Measurements from ENCODE around the gene PGAP2. TPM values are rescaled to one million over a fixed set of nuclear protein-coding genes. Genes with fewer than 3 reads are reported as not detected.

Gene PGAP2
- total and polyA plus RNA-seq, 10 of the 15 experiments (the other 5 are each of a cell fraction or from before 2014, with no cell fraction given) = 12.3 to 37.4 (median 31.9) TPM

DNA sequence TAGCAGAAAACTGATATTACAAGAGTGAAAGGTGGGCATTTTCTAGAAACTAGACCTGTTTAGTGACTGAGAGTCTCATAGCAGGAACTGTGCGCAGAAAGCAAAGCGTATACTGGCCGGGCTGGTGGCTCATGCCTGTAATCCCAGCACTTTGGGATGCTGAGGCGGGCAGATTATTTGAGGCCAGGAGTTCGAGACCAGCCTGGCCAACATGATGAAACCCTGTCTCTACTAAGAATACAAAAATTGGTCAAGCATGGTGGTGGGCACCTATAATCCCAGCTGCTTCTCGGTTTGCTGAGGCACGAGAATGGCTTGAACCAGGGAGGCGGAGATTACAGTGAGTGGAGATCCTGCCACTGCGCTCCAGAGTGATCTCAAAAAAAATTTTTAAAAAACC is 9.2 kb upstream of the PGAP2 start:
- no peak for DNase-seq (ENCODE audit: low read depth, low spot score)
- intact Hi-C loops (cut with micrococcal nuclease; ENCODE audit: unreplicated experiment) = no loop called here
- no peak overlapping the region for H3K4me2 ChIP-seq (ENCODE audit: control insufficient read depth, insufficient read depth)
- 82% methylated on average over 9 of the region's 9 CpGs for WGBS (ENCODE audit: insufficient coverage, insufficient replicate concordance, low lambda C conversion rate, missing lambda C conversion rate)
- no TSS peak for BruUV-seq (replicated peaks)
- SMC1A ChIA-PET (ENCODE audit: uncharacterized antibody, unreplicated experiment) = interaction anchor here (1.1 to 2.1 kb wide), 3 partner anchors 11 to 42 kb away, joined by 3 to 11 read pairs (median 6); partner anchors contain the start of gene RHOG
- FAIRE-seq = no peak
- H3K36me3 ChIP-seq (ENCODE audit: control insufficient read depth in 2 of 2, insufficient read depth in 2 of 2, low read length in 1 of 2) = no peaks in the 10 kb centered on the region
- CTCF ChIA-PET = interaction anchor here (1.6 to 2.1 kb wide), 3 partner anchors 9 to 17 kb away, joined by 3 to 30 read pairs (median 5); partner anchors contain the start of gene PGAP2
- in situ Hi-C loops (cut with MboI) = no loop called here
- H2AFZ ChIP-seq (ENCODE audit: control insufficient read depth, low read depth, low read length) = no peak overlapping the region
- H4K20me1 ChIP-seq (ENCODE audit: control insufficient read depth, insufficient read depth) = no peaks in the 10 kb centered on the region
- POLR2A ChIA-PET = interaction anchor here (2.2 to 4.7 kb wide), 2 partner anchors 14 to 36 kb away, joined by 6 to 27 read pairs; no protein-coding TSS in a partner anchor
- peaks cover 37% of the 10 kb centered on the region for H3K79me2 ChIP-seq (ENCODE audit: control insufficient read depth, insufficient read depth, low read length)
- H3K9ac ChIP-seq (ENCODE audit: control insufficient read depth, insufficient read depth, low read length) = no peak overlapping the region
- TF ChIP-seq IKZF2 (IDR thresholded peaks at IDR 0.05) = no peak
- no peak for TF ChIP-seq SP1 (IDR thresholded peaks at IDR 0.05; ENCODE audit: low read depth, low read length)
- TF ChIP-seq BHLHE40 (IDR thresholded peaks at IDR 0.05; ENCODE audit: borderline replicate concordance in 1 of 2, low read depth in 2 of 2, low read length in 1 of 2) = no peak
- TF ChIP-seq, protein P1, sequence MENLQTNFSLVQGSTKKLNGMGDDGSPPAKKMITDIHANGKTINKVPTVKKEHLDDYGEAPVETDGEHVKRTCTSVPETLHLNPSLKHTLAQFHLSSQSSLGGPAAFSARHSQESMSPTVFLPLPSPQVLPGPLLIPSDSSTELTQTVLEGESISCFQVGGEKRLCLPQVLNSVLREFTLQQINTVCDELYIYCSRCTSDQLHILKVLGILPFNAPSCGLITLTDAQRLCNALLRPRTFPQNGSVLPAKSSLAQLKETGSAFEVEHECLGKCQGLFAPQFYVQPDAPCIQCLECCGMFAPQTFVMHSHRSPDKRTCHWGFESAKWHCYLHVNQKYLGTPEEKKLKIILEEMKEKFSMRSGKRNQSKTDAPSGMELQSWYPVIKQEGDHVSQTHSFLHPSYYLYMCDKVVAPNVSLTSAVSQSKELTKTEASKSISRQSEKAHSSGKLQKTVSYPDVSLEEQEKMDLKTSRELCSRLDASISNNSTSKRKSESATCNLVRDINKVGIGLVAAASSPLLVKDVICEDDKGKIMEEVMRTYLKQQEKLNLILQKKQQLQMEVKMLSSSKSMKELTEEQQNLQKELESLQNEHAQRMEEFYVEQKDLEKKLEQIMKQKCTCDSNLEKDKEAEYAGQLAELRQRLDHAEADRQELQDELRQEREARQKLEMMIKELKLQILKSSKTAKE (IDR thresholded peaks at IDR 0.05; ENCODE audit: low read depth, poor library complexity, severe bottlenecking) = no peak
- no peak for TF ChIP-seq JUNB (IDR thresholded peaks at IDR 0.05)
- TF ChIP-seq E2F4 (IDR thresholded peaks at IDR 0.05; ENCODE audit: low read depth, low read length) = no peak
- no peak for TF ChIP-seq ZZZ3 (IDR thresholded peaks at IDR 0.05; ENCODE audit: control insufficient read depth, insufficient read length, low read depth)
- H3K4me3 ChIP-seq = no peak overlapping the region
- no peaks in the 10 kb centered on the region for H3K27me3 ChIP-seq (replicated peaks in 1 of 2; ENCODE audit: control insufficient read depth in 2 of 2, insufficient read depth in 2 of 2, low read length in 1 of 2)
- H3K4me1 ChIP-seq (ENCODE audit: control insufficient read depth, insufficient read depth, low read length) = peaks cover 7% of the 10 kb centered on the region; the same call in 1 of the 2 replicates
- RAD21 ChIA-PET (ENCODE audit: unreplicated experiment) = no interaction called here
- no peak overlapping the region for H3K27ac ChIP-seq (ENCODE audit: control insufficient read depth, insufficient read depth)
- no peaks in the 10 kb centered on the region; the same call in 2 of the 3 replicates for H3K9me3 ChIP-seq (replicated peaks; ENCODE audit: control insufficient read depth, insufficient read depth, low read length)
- ATAC-seq = no peak

Measured in GM12878 (cell line).